ENCODE results near the gene JUN. TPM values are rescaled to one million over a fixed set of nuclear protein-coding genes. Genes with fewer than 3 reads are reported as not detected.

JUN gene
- total RNA-seq, 1 donor from 2014 or later: 90.0 TPM

- Histone ChIP-seq H3K36me3 (ENCODE audit: control insufficient read depth, insufficient read depth, low read length) (no peaks in the 10 kb centered on the region), H3K27me3 (ENCODE audit: control insufficient read depth, insufficient read depth, low read length) (no peaks in the 10 kb centered on the region), H3K4me3 (ENCODE audit: low read depth, low read length) (no peak overlapping the region)
- FAIRE-seq (no peak), DNase-seq (ENCODE audit: low read depth) (no peak)
- TF ChIP-seq CTCF (IDR thresholded peaks at IDR 0.05; ENCODE audit: insufficient read depth, low read length, severe bottlenecking): no peak
Observed at GRCh38 chr1:58748666-58749065, 35.2 kb downstream of the JUN start.

- DNase-seq (ENCODE audit: low read depth): peak; percentile 45
- Histone ChIP-seq H3K36me3 (ENCODE audit: control insufficient read depth, insufficient read depth, low read length) (no peaks in the 10 kb centered on the region), H3K27me3 (ENCODE audit: control insufficient read depth, insufficient read depth, low read length) (no peaks in the 10 kb centered on the region), H3K4me3 (ENCODE audit: low read depth, low read length) (no peak overlapping the region)
- no peak for TF ChIP-seq CTCF (IDR thresholded peaks at IDR 0.05; ENCODE audit: insufficient read depth, low read length, severe bottlenecking)
- no peak for FAIRE-seq
Observed at GRCh38 chr1:58746757-58747156, 37.1 kb downstream of the JUN start.

GRCh38 chr1:58746182-58746581 lies 37.7 kb downstream of the JUN start:
- DNase-seq (ENCODE audit: low read depth) (no peak), FAIRE-seq (no peak)
- Histone ChIP-seq H3K4me3 (ENCODE audit: low read depth, low read length) (no peak overlapping the region), H3K36me3 (ENCODE audit: control insufficient read depth, insufficient read depth, low read length) (no peaks in the 10 kb centered on the region), H3K27me3 (ENCODE audit: control insufficient read depth, insufficient read depth, low read length) (no peaks in the 10 kb centered on the region)
- no peak for TF ChIP-seq CTCF (IDR thresholded peaks at IDR 0.05; ENCODE audit: insufficient read depth, low read length, severe bottlenecking)

- FAIRE-seq: peak; percentile 91
- Histone ChIP-seq H3K36me3 (ENCODE audit: control insufficient read depth, insufficient read depth, low read length) (no peaks in the 10 kb centered on the region), H3K27me3 (ENCODE audit: control insufficient read depth, insufficient read depth, low read length) (no peaks in the 10 kb centered on the region), H3K4me3 (ENCODE audit: low read depth, low read length) (no peak overlapping the region)
- TF ChIP-seq CTCF (IDR thresholded peaks at IDR 0.05; ENCODE audit: insufficient read depth, low read length, severe bottlenecking): no peak
- DNase-seq (ENCODE audit: low read depth): peak; percentile 66
Observed at GRCh38 chr1:58745666-58746065, 38.2 kb downstream of the JUN start.

- Histone ChIP-seq H3K36me3 (ENCODE audit: control insufficient read depth, insufficient read depth, low read length) (no peaks in the 10 kb centered on the region), H3K4me3 (ENCODE audit: low read depth, low read length) (no peak overlapping the region), H3K27me3 (ENCODE audit: control insufficient read depth, insufficient read depth, low read length) (no peaks in the 10 kb centered on the region)
- no peak for DNase-seq (ENCODE audit: low read depth)
- no peak for FAIRE-seq
- TF ChIP-seq CTCF (IDR thresholded peaks at IDR 0.05; ENCODE audit: insufficient read depth, low read length, severe bottlenecking): no peak
Observed at GRCh38 chr1:58745117-58745516, 38.7 kb downstream of the JUN start.

All from bronchial epithelial cell (primary cell).